Limb (tissue), 2 donors: ENCODE measurements around the gene IFIT1B.
"Not testable (repeated sequence)": the region's sequence is repeated elsewhere in the genome, so short reads cannot be mapped to it uniquely, and the experiment has no call there.

Experiments
- DNase-seq, 2 donors: peaks; one replicate each; pipeline ENCODE4 v3.0.0-alpha.2; 2016; ENCODE audit errors: extremely low spot score in 2 of 2

IFIT1B gene

GRCh38 chr10:89412276-89412675 is 34.4 kb downstream of the IFIT1B start:
- DNase-seq = not testable (repeated sequence)

- DNase-seq = no peak
Measured at GRCh38 chr10:89413398-89413912, 35.6 kb downstream of the IFIT1B start.

- peak; percentile 78 to 91 for DNase-seq
Measured at GRCh38 chr10:89414146-89414878, 36.5 kb downstream of the IFIT1B start, which contains the start of gene IFIT5. Gene IFIT5, plus strand, starts transcription at chr10:89414568. Its CDS starts 231 bp downstream, at chr10:89414799.

- peak in 1 of 2 donors; percentile 40 for DNase-seq
Measured at GRCh38 chr10:89414879-89415821, 37.3 kb downstream of the IFIT1B start.

- no peak for DNase-seq
Measured at GRCh38 chr10:89416465-89416864, 38.6 kb downstream of the IFIT1B start.

GRCh38 chr10:89419548-89419947 is 41.7 kb downstream of the IFIT1B start:
- DNase-seq = no peak

- DNase-seq = no peak
Measured at GRCh38 chr10:89421018-89421476, 43.2 kb downstream of the IFIT1B start.

GRCh38 chr10:89425000-89425399 is 47.1 kb downstream of the IFIT1B start:
- no peak for DNase-seq

- DNase-seq = peak in 1 of 2 donors; percentile 77
Measured at GRCh38 chr10:89426230-89426868, 48.5 kb downstream of the IFIT1B start.

GRCh38 chr10:89427629-89428028 is 49.8 kb downstream of the IFIT1B start:
- no peak for DNase-seq

GRCh38 chr10:89428877-89429276 is 51.0 kb downstream of the IFIT1B start:
- no peak for DNase-seq

GRCh38 chr10:89431977-89432376 is 54.1 kb downstream of the IFIT1B start:
- peak in 1 of 2 donors; percentile 16 for DNase-seq
